PC-3 (cell line): ENCODE data around the gene CRTAC1. TPM values are rescaled to one million over a fixed set of nuclear protein-coding genes. Genes with fewer than 3 reads are reported as not detected.

Experiments used
- ATAC-seq: fragments of 200-7000 bp; cut with Tn5 transposase; 2 replicates; pipeline ENCODE4 v1.9.1; 2020; ENCODE audit warnings: mild to moderate bottlenecking, moderate library complexity
- BruUV-seq: library from RNA; stranded (reverse); fragments of 400-500 nt; replicated peaks from 2 replicates; lab custom pipeline; 2021; lab: Mats Ljungman, UMichigan
- CTCF ChIA-PET: fragments of 300-600 bp; sonication (Branson Sonifier 250); formaldehyde crosslinking; loops from one replicate; lab custom pipeline; 2022; ENCODE audit warnings: antibody characterized with exemption; lab: Charles Lee
- POLR2A ChIA-PET: fragments of 300-600 bp; sonication (Branson Sonifier 250); formaldehyde crosslinking; loops from one replicate; lab custom pipeline; 2022; ENCODE audit warnings: antibody characterized with exemption; ENCODE audit not compliant: unreplicated experiment; lab: Charles Lee
- DNase-seq: peaks from one replicate; pipeline ENCODE4 v3.0.0-alpha.2; 2015
- H2AFZ ChIP-seq: fragments of 300-600 bp; sonication (generic); 2 replicates; pipeline ENCODE4 v1.6.0; 2016; ENCODE audit warnings: antibody characterized with exemption, low read length
- H3F3A ChIP-seq: fragments of 300-600 bp; sonication (generic); one replicate; pipeline ENCODE4 v1.6.0; 2017; ENCODE audit warnings: antibody characterized with exemption, low read length, control low read depth, mild to moderate bottlenecking; ENCODE audit not compliant: unreplicated experiment
- H3K27ac ChIP-seq: fragments of 300-600 bp; sonication (generic); 2 replicates; pipeline ENCODE4 v1.5.1; 2016; ENCODE audit warnings: mild to moderate bottlenecking, low read length
- H3K27me3 ChIP-seq: fragments of 300-600 bp; sonication (generic); 2 replicates; pipeline ENCODE4 v1.6.1; 2016; ENCODE audit warnings: low read length, mixed read lengths
- H3K36me3 ChIP-seq: fragments of 300-600 bp; sonication (generic); 2 replicates; pipeline ENCODE4 v1.6.1; 2016; ENCODE audit warnings: low read depth, mixed run types, low read length, mixed read lengths
- H3K4me1 ChIP-seq: fragments of 300-600 bp; sonication (generic); 2 replicates; pipeline ENCODE4 v1.5.1; 2016; ENCODE audit warnings: low read length; ENCODE audit not compliant: insufficient read depth
- H3K4me2 ChIP-seq: fragments of 300-600 bp; sonication (generic); 2 replicates; pipeline ENCODE4 v1.6.0; 2016; ENCODE audit warnings: low read length
- H3K4me3 ChIP-seq: fragments of 300-600 bp; sonication (generic); 2 replicates; pipeline ENCODE4 v1.5.1; 2016; ENCODE audit warnings: mild to moderate bottlenecking, low read length, mixed read lengths
- H3K79me2 ChIP-seq: fragments of 300-600 bp; sonication (generic); 2 replicates; pipeline ENCODE4 v1.6.1; 2017; ENCODE audit warnings: low read length, mixed read lengths
- H3K9ac ChIP-seq: fragments of 300-600 bp; sonication (generic); 2 replicates; pipeline ENCODE4 v1.6.0; 2016; ENCODE audit warnings: mild to moderate bottlenecking, low read length
- H3K9me2 ChIP-seq: fragments of 300-600 bp; sonication (generic); replicated peaks from 2 replicates; pipeline ENCODE4 v1.6.1; 2016; ENCODE audit warnings: mixed run types, low read length, mixed read lengths
- H3K9me3 ChIP-seq: fragments of 300-600 bp; sonication (generic); 2 replicates; pipeline ENCODE4 v1.6.1; 2016; ENCODE audit warnings: low read length, mixed read lengths
- H4K20me1 ChIP-seq: fragments of 300-600 bp; sonication (generic); 2 replicates; pipeline ENCODE4 v1.6.1; 2016; ENCODE audit warnings: low read length, mixed read lengths
- EZH2 ChIP-seq: fragments of 300-600 bp; sonication (generic); IDR thresholded peaks from one replicate; pipeline ENCODE4 v1.6.1; 2017; ENCODE audit warnings: antibody characterized with exemption, mild to moderate bottlenecking, low read length; ENCODE audit not compliant: unreplicated experiment
- EZH2phosphoT487 ChIP-seq: fragments of 300-600 bp; sonication (generic); IDR thresholded peaks from 2 replicates; pipeline ENCODE4 v1.6.1; 2018; ENCODE audit warnings: mild to moderate bottlenecking, antibody characterized with exemption, low read length, borderline replicate concordance
- intact Hi-C: fragments of 100-400 bp; cut with micrococcal nuclease; formaldehyde crosslinking; loops from 2 replicates; pipeline ENCODE4 v1.9.0; 2023
- total RNA-seq: library from RNA; depleted of rRNA; stranded (reverse); fragments of >200 nt; gene quantifications from 2 replicates; pipeline ENCODE4 v1.2.3, GENCODE V29; 2014
- TF ChIP-seq, protein P1 (sequence below): fragments of 300-600 bp; sonication (generic); conservative IDR thresholded peaks from 2 replicates; pipeline ENCODE4 v1.5.1; 2017; ENCODE audit warnings: antibody characterized with exemption, low read depth, mild to moderate bottlenecking, low read length

CRTAC1 gene
- total RNA-seq, 1 experiment from 2014 or later: not detected

DNA sequence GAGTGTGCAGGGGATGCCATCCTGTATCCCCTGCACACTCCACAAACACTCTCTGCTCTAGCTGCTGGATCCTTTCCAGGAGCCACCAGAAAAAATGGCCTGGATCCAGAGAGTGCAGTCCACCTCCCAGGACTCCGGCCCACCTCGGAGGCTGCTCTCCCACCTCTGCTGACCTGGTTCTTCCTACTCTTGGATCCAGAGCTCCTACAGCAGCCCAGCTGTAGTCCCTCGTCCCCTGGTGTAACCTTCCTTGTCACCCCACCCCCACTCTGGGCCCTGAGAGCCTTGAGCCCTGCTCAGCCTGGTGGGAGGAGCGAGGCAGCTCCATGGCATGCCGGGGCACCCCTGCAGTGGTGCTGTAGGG, 126.4 kb downstream of the CRTAC1 start:
- TF ChIP-seq EZH2 (no peak), EZH2phosphoT487 (no peak)
- TF ChIP-seq, protein P1, sequence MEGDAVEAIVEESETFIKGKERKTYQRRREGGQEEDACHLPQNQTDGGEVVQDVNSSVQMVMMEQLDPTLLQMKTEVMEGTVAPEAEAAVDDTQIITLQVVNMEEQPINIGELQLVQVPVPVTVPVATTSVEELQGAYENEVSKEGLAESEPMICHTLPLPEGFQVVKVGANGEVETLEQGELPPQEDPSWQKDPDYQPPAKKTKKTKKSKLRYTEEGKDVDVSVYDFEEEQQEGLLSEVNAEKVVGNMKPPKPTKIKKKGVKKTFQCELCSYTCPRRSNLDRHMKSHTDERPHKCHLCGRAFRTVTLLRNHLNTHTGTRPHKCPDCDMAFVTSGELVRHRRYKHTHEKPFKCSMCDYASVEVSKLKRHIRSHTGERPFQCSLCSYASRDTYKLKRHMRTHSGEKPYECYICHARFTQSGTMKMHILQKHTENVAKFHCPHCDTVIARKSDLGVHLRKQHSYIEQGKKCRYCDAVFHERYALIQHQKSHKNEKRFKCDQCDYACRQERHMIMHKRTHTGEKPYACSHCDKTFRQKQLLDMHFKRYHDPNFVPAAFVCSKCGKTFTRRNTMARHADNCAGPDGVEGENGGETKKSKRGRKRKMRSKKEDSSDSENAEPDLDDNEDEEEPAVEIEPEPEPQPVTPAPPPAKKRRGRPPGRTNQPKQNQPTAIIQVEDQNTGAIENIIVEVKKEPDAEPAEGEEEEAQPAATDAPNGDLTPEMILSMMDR: no peak
- no peak for DNase-seq
- CTCF ChIA-PET: no interaction called here

DNA sequence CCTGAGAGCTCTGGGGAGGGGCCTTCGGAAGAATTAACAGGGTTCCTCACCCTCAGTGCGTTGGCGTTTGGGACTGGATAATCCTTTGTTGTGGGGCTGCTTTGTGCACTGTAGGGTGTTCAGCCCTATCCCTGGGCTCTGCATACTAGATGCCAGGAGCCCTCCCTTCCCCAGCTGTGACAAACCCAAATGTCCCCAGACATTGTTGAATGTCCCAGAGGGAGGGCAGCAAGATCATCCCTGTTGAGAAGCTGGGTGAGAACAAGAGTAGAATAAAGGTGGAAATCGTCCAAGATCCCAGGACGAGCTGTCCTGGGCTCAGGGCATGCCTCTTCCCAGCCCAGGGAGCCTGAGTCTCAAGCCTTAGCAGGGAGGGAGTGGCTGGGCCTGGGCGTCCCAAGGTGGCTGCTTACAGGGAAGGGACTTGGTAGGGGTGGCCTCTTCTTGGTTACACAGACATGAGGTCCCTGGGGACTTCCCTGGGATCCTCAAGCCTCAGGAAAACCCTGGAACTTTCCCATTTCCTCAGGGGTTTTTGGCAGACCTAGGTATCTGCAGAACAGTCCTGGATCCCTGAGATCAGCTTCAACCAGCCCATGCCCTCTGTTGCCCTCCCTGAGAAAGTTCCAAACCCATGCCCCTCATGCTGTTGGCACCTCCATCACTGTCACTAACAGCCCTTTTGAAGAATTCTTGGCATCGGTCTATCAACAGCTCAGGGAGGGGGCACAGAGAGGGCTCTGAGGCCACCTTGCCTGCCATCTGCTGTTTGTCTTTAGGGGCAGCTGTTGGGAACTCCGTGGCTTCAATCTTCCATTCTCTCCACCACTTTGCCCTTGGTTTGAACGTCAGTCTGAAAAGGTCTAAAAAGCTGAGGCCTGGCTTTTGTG, 127.0 kb downstream of the CRTAC1 start:
- ChIA-PET CTCF (no interaction called here), POLR2A (no interaction called here)
- H3K9me2 ChIP-seq: no peaks in the 10 kb centered on the region
- no peak for ATAC-seq
- DNase-seq: no peak
- H3K9ac ChIP-seq: no peak overlapping the region
- no peaks in the 10 kb centered on the region for H3K4me1 ChIP-seq
- no peaks in the 10 kb centered on the region for H3F3A ChIP-seq
- H3K4me3 ChIP-seq: no peak overlapping the region
- no peak overlapping the region for H3K4me2 ChIP-seq
- H4K20me1 ChIP-seq: no peaks in the 10 kb centered on the region
- BruUV-seq: no TSS peak
- H3K79me2 ChIP-seq: no peaks in the 10 kb centered on the region
- no peaks in the 10 kb centered on the region for H3K36me3 ChIP-seq
- intact Hi-C loops: no loop called here
- H2AFZ ChIP-seq: no peak overlapping the region
- no peaks in the 10 kb centered on the region for H3K9me3 ChIP-seq
- 0 out of 2 replicates have a peak, but pooled peaks cover 6% of the 10 kb centered on the region for H3K27me3 ChIP-seq
- TF ChIP-seq, protein P1: no peak
- TF ChIP-seq EZH2phosphoT487 (no peak), EZH2 (no peak)
- H3K27ac ChIP-seq: no peak overlapping the region

More for the DNA sequence above, 126.4 kb downstream of the CRTAC1 start:
- Histone ChIP-seq H3K79me2 (no peaks in the 10 kb centered on the region), H3F3A (no peaks in the 10 kb centered on the region), H2AFZ (no peak overlapping the region), H3K36me3 (no peaks in the 10 kb centered on the region), H3K9me2 (no peaks in the 10 kb centered on the region), H3K4me2 (no peak overlapping the region), H3K4me1 (no peaks in the 10 kb centered on the region), H3K4me3 (no peak overlapping the region), H3K9me3 (no peaks in the 10 kb centered on the region), H3K27ac (no peak overlapping the region), H3K27me3 (peaks cover 11% of the 10 kb centered on the region; the same call in 1 of the 2 replicates), H3K9ac (no peak overlapping the region), H4K20me1 (no peaks in the 10 kb centered on the region)
- POLR2A ChIA-PET: no interaction called here
- ATAC-seq: no peak
- intact Hi-C loops: no loop called here
- BruUV-seq: no TSS peak

DNA sequence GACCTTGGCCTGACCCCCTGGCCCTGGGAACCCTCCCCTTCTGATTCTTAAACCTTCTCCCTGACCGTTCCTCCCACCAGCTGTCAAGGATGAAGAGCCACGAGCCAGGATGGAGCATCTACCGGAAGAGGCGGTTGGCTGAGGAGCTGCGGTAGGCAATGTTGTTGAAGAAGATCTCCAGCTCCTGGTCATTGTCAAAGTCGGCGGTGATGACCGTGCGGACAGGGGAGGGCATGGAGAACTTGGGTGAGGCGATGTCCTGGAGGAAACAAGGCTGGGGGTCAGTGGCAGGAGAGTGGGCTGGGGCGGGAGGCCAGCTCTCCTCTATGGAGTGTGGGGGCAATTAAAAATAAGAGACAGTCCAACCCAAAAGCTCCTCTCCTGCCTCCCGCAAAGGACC, 129.0 kb downstream of the CRTAC1 start:
- DNase-seq (no peak), ATAC-seq (no peak)
- no peaks in the 10 kb centered on the region for H3K36me3 ChIP-seq
- CTCF ChIA-PET: no interaction called here
- H3K9me3 ChIP-seq: no peaks in the 10 kb centered on the region
- H3K4me3 ChIP-seq: no peak overlapping the region
- no peak overlapping the region for H3K27ac ChIP-seq
- no TSS peak for BruUV-seq
- no peaks in the 10 kb centered on the region for H3F3A ChIP-seq
- no peak overlapping the region for H2AFZ ChIP-seq
- intact Hi-C loops: no loop called here
- TF ChIP-seq EZH2: no peak
- TF ChIP-seq EZH2phosphoT487: no peak
- TF ChIP-seq, protein P1: no peak
- POLR2A ChIA-PET: no interaction called here
- no peaks in the 10 kb centered on the region for H4K20me1 ChIP-seq
- H3K9me2 ChIP-seq: no peaks in the 10 kb centered on the region
- no peaks in the 10 kb centered on the region for H3K4me1 ChIP-seq
- H3K4me2 ChIP-seq: no peak overlapping the region
- H3K79me2 ChIP-seq: no peaks in the 10 kb centered on the region
- 0 out of 2 replicates have a peak, but pooled peaks cover 2% of the 10 kb centered on the region for H3K27me3 ChIP-seq
- H3K9ac ChIP-seq: no peak overlapping the region
